HepG2 (cell line): ENCODE data around the gene USP24. TPM values are rescaled to one million over a fixed set of nuclear protein-coding genes. Genes with fewer than 3 reads are reported as not detected.
A peak's percentile ranks its signal among the peaks of the same experiment; 100 is the strongest.

Source experiments
- ATAC-seq: fragments of 200-7000 bp; cut with Tn5 transposase; 3 replicates; pipeline ENCODE4 v1.9.1; 2020; ENCODE audit warnings: mild to moderate bottlenecking, moderate library complexity
- BruUV-seq: library from RNA; stranded (reverse); fragments of 400-500 nt; replicated peaks from 2 replicates; lab custom pipeline; 2021; lab: Mats Ljungman, UMichigan
- CTCF ChIA-PET: fragments of 300-600 bp; formaldehyde crosslinking; extraction: SDS; loops from one replicate; lab custom pipeline; 2021; ENCODE audit warnings: low total read pairs, inconsistent platforms, low intra/inter-chr PET ratio; lab: Yijun Ruan, JAX
- POLR2A ChIA-PET: fragments of 350-600 bp; sonication (Branson Sonifier 250); formaldehyde crosslinking; loops from one replicate; lab custom pipeline; 2020; ENCODE audit warnings: antibody characterized with exemption, inconsistent platforms; lab: Yijun Ruan, JAX
- DNase-seq: peaks from one replicate; pipeline ENCODE4 v3.0.0-alpha.2; 2015; ENCODE audit warnings: low spot score
- FAIRE-seq: peaks from 3 replicates; lab custom pipeline; 2011; peaks lifted over from hg19 to GRCh38; lab: Jason Lieb, UNC
- H2AFZ ChIP-seq: one replicate; pipeline ENCODE4 v1.6.1; 2011; ENCODE audit warnings: low read length, inconsistent platforms
- H3K27ac ChIP-seq: fragments of 300-600 bp; 3 replicates; pipeline ENCODE4 v1.8.0; 2011; ENCODE audit warnings: mixed run types, mild to moderate bottlenecking, mixed read lengths, low read length, inconsistent platforms; ENCODE audit not compliant: insufficient read depth; ENCODE audit errors: extremely low read length
- H3K27me3 ChIP-seq, 2 experiments: fragments of 200-600 bp in 1 of 2; 2 replicates in 1 of 2; 3 replicates in 1 of 2; pipeline versions ENCODE4 v1.6.0 to v1.8.0; 2011; ENCODE audit warnings: low read length in 2 of 2, mild to moderate bottlenecking in 2 of 2, moderate library complexity in 2 of 2, inconsistent platforms in 1 of 2; ENCODE audit not compliant: insufficient read depth in 2 of 2, control insufficient read depth in 1 of 2
- H3K36me3 ChIP-seq, 2 experiments: fragments of 200-600 bp in 1 of 2; replicated peaks in 1 of 2; 2 replicates in 1 of 2; 3 replicates in 1 of 2; pipeline versions ENCODE4 v1.5.1 to v1.8.0; 2011; ENCODE audit warnings: low read length in 2 of 2, inconsistent platforms in 1 of 2; ENCODE audit not compliant: insufficient read depth in 2 of 2, control insufficient read depth in 1 of 2
- H3K4me1 ChIP-seq: 2 replicates; pipeline ENCODE4 v1.5.1; 2012; ENCODE audit warnings: low read length, inconsistent platforms; ENCODE audit not compliant: insufficient read depth
- H3K4me2 ChIP-seq: 2 replicates; pipeline ENCODE4 v1.6.0; 2011; ENCODE audit warnings: low read depth, low read length, inconsistent platforms
- H3K4me3 ChIP-seq, 3 experiments: fragments of 200-600 bp in 1 of 3; sonication (generic), shearing (Covaris generic) in 1 of 3; replicated peaks in 1 of 3; 2 replicates each; pipeline ENCODE4 v1.5.1; 2011 to 2016; ENCODE audit warnings: low read length in 3 of 3, inconsistent platforms in 2 of 3, low read depth in 2 of 3, mild to moderate bottlenecking in 2 of 3, control low read depth in 1 of 3, mixed read lengths in 1 of 3; ENCODE audit not compliant: insufficient read depth in 1 of 3
- H3K79me2 ChIP-seq: one replicate; pipeline ENCODE4 v1.6.1; 2011; ENCODE audit warnings: low read length, inconsistent platforms; ENCODE audit not compliant: insufficient read depth
- H3K9ac ChIP-seq: 2 replicates; pipeline ENCODE4 v1.6.0; 2011; ENCODE audit warnings: mild to moderate bottlenecking, low read depth, low read length, inconsistent platforms; ENCODE audit not compliant: insufficient read depth
- H3K9me3 ChIP-seq: 2 replicates; pipeline ENCODE4 v1.5.1; 2012; ENCODE audit warnings: mild to moderate bottlenecking, low read length
- H4K20me1 ChIP-seq: 2 replicates; pipeline ENCODE4 v1.6.0; 2011; ENCODE audit warnings: inconsistent platforms, mild to moderate bottlenecking, low read length, moderate library complexity; ENCODE audit not compliant: insufficient read depth
- BCL6 ChIP-seq: IDR thresholded peaks from 2 replicates; pipeline ENCODE4 v1.6.1; 2016; ENCODE audit warnings: missing genetic modification reagents, missing compliant biosample characterization
- EHMT2 ChIP-seq: fragments of 200-600 bp; sonication (generic); IDR thresholded peaks from 2 replicates; pipeline ENCODE4 v1.7.0; 2017; ENCODE audit warnings: antibody characterized with exemption, low read depth, low read length, borderline replicate concordance
- MEF2D ChIP-seq: sonication (generic); formaldehyde crosslinking; IDR thresholded peaks from 2 replicates; pipeline ENCODE4 v1.5.1; 2020; ENCODE audit warnings: mild to moderate bottlenecking, missing genetic modification reagents
- PHF21A ChIP-seq: sonication (generic); formaldehyde crosslinking; IDR thresholded peaks from 2 replicates; pipeline ENCODE4 v1.5.0; 2020; ENCODE audit warnings: mild to moderate bottlenecking, missing genetic modification reagents
- RARA ChIP-seq: IDR thresholded peaks from 2 replicates; pipeline ENCODE4 v1.6.1; 2016; ENCODE audit warnings: missing genetic modification reagents, missing compliant biosample characterization
- RXRA ChIP-seq: sonication (generic); formaldehyde crosslinking; IDR thresholded peaks from 2 replicates; pipeline ENCODE4 v1.5.1; 2020; ENCODE audit warnings: missing genetic modification reagents
- RXRB ChIP-seq: IDR thresholded peaks from 2 replicates; pipeline ENCODE4 v1.6.1; 2016; ENCODE audit warnings: borderline replicate concordance, missing genetic modification reagents, missing compliant biosample characterization
- SAP130 ChIP-seq: IDR thresholded peaks from 2 replicates; pipeline ENCODE4 v1.6.1; 2016; ENCODE audit warnings: low read depth
- SNAI1 ChIP-seq: sonication (generic); formaldehyde crosslinking; IDR thresholded peaks from 2 replicates; pipeline ENCODE4 v1.5.0; 2020; ENCODE audit warnings: mild to moderate bottlenecking, missing genetic modification reagents, borderline replicate concordance
- ZBTB21 ChIP-seq: sonication (generic); formaldehyde crosslinking; IDR thresholded peaks from 2 replicates; pipeline ENCODE4 v1.4.0; 2020; ENCODE audit warnings: missing genetic modification reagents
- ZNF264 ChIP-seq: sonication (generic); formaldehyde crosslinking; IDR thresholded peaks from 2 replicates; pipeline ENCODE4 v1.4.0; 2020; ENCODE audit warnings: missing genetic modification reagents
- WGBS: methylation state at CpG from one replicate; pipeline ENCODE4 v1.1.6; 2017; ENCODE audit warnings: low lambda C conversion rate; 5-methylcytosine and 5-hydroxymethylcytosine counted together
- in situ Hi-C: cut with HindIII; loops from 2 replicates; pipeline ENCODE4 v1.10.0; 2017; ENCODE audit warnings: low pct_unique_long_range_greater_than_20kb; ENCODE audit not compliant: extremely low pct_ligation_motif_present
- intact Hi-C: fragments of 100-400 bp; cut with micrococcal nuclease; formaldehyde crosslinking; loops from one replicate; pipeline ENCODE4 v1.10.0; 2022; ENCODE audit not compliant: unreplicated experiment
- polyA plus RNA-seq, 8 experiments: library from polyadenylated mRNA; depleted of rRNA in 3 of 8; stranded (reverse) in 7 of 8; unstranded in 1 of 8; fragments of >200 nt; fragmentation: Illumina TruSeq in 4 of 8; extraction: Trizol in 4 of 8; gene quantifications; 2 replicates each; pipeline versions ENCODE4 v1.2.1 to v1.2.3, GENCODE V29; 2011 to 2016; ENCODE audit warnings: low read depth in 4 of 8, missing spikeins in 1 of 8, mixed read lengths in 1 of 8; ENCODE audit not compliant: insufficient read depth in 1 of 8
- total RNA-seq, 5 experiments: library from RNA; depleted of rRNA; stranded (reverse); fragments of >200 nt; fragmentation: Illumina TruSeq; extraction: Trizol; gene quantifications; 2 replicates each; pipeline ENCODE4 v1.2.3, GENCODE V29; 2016; ENCODE audit warnings: low read depth in 1 of 5
- TF ChIP-seq, protein P1 (sequence below): sonication (generic); formaldehyde crosslinking; IDR thresholded peaks from 2 replicates; pipeline ENCODE4 v1.4.0; 2020; ENCODE audit warnings: mild to moderate bottlenecking, missing genetic modification reagents
- TF ChIP-seq, protein P2 (sequence below): sonication (generic); formaldehyde crosslinking; IDR thresholded peaks from 2 replicates; pipeline ENCODE4 v1.9.0; 2021; ENCODE audit warnings: missing genetic modification reagents, borderline replicate concordance
- TF ChIP-seq, protein P3 (sequence below): sonication (generic); formaldehyde crosslinking; IDR thresholded peaks from 2 replicates; pipeline ENCODE4 v1.8.1; 2022; ENCODE audit warnings: low read depth, mild to moderate bottlenecking, missing genetic modification reagents
- TF ChIP-seq, protein P4 (sequence below): sonication (generic); formaldehyde crosslinking; IDR thresholded peaks from 2 replicates; pipeline ENCODE4 v1.4.0; 2020; ENCODE audit warnings: missing genetic modification reagents

USP24 gene
- total and polyA plus RNA-seq, 2 of the 13 experiments (the other 11 are each of a cell fraction or from before 2014, with no cell fraction given), result 18.8 to 47.6 TPM

DNA sequence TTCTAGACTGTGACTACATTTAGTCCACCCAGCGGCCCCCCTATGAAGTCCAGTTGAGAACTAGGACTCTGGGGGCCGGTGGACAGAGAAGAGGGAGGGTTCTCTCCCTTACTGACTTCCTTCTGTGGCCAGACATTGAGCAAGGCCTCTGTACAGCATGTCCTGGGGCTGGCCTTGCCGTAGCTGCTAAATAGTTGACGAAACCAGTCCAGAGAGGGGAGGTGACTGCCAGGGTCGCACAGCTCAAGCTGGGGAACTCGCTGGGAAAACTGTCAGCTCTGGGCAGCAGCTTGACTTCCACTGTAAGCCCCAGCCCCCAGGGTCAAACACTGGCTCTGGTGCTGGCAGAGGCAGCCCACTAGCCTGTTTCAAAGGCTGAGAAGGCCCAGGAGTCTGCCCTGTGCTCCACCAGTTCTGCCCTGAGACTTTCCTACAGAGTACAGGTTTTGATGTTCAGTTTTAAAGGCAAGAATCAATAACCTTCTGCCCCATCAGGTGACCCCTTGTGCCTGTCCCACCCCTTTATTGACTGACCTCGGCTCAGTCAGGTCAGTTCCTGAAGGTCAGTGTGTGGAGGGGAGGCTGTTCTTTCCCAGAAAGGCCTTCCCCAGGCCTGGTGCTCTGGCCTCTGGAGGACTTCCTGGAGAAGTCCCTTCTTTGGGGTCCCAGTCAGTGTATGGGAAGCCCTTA, 161.8 kb downstream of the USP24 start (continued):
- TF ChIP-seq MEF2D, result peak; percentile 31; the same call in 1 of the 2 replicates
- TF ChIP-seq, protein P1, sequence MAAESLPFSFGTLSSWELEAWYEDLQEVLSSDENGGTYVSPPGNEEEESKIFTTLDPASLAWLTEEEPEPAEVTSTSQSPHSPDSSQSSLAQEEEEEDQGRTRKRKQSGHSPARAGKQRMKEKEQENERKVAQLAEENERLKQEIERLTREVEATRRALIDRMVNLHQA, result no peak
- TF ChIP-seq PHF21A, result peak; percentile 68; the same call in 1 of the 2 replicates
- peak; percentile 91 for TF ChIP-seq RXRB (CRISPR knock-in tag)
- no peak for TF ChIP-seq ZBTB21

DNA sequence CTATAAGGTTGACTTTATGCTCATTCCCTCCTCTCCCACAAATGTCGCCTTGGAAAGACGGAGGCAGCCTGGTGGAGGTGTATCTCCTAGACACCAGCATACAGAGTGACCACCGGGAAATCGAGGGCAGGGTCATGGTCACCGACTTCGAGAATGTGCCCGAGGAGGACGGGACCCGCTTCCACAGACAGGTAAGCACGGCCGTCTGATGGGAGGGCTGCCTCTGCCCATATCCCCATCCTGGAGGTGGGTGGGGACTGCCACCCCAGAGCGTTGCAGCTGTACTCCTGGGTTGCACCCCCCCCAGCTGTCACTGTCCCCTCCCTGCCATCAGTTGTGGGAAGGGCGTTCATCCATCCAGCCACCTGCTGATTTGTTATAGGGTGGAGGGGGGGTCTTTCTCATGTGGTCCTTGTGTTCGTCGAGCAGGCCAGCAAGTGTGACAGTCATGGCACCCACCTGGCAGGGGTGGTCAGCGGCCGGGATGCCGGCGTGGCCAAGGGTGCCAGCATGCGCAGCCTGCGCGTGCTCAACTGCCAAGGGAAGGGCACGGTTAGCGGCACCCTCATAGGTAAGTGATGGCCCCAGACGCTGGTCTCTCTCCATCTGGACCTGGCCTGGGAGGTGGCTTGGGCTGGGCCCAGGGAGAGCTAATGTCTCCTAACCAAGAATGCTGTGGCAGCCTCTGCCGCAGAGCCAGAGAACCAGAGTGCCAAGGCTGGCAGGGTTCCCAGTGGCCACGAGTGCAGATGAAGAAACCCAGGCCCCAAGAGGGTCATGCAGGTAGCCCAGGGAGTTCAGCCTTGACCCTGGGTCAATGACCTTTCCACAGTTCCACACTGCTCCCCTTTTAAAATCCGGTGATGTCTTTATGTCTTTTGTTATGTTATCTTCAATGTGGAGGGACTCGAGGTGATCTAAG, 162.7 kb downstream of the USP24 start:
- intact Hi-C loops, result no loop called here
- FAIRE-seq, result no peak
- peak; percentile 7; the same call in 1 of the 2 replicates for TF ChIP-seq BCL6
- no peak for TF ChIP-seq EHMT2
- TF ChIP-seq RARA (CRISPR knock-in tag), result peak; percentile 35; the same call in 1 of the 2 replicates
- TF ChIP-seq SNAI1 (CRISPR knock-in tag), result no peak
- 0 out of 2 replicates have a peak, but pooled peaks have one; percentile 4 for TF ChIP-seq SAP130 (CRISPR knock-in tag)
- TF ChIP-seq, protein P2, sequence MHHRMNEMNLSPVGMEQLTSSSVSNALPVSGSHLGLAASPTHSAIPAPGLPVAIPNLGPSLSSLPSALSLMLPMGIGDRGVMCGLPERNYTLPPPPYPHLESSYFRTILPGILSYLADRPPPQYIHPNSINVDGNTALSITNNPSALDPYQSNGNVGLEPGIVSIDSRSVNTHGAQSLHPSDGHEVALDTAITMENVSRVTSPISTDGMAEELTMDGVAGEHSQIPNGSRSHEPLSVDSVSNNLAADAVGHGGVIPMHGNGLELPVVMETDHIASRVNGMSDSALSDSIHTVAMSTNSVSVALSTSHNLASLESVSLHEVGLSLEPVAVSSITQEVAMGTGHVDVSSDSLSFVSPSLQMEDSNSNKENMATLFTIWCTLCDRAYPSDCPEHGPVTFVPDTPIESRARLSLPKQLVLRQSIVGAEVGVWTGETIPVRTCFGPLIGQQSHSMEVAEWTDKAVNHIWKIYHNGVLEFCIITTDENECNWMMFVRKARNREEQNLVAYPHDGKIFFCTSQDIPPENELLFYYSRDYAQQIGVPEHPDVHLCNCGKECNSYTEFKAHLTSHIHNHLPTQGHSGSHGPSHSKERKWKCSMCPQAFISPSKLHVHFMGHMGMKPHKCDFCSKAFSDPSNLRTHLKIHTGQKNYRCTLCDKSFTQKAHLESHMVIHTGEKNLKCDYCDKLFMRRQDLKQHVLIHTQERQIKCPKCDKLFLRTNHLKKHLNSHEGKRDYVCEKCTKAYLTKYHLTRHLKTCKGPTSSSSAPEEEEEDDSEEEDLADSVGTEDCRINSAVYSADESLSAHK (CRISPR knock-in tag), result no peak
- TF ChIP-seq RXRA (CRISPR knock-in tag), result peak; percentile 64
- TF ChIP-seq, protein P3, sequence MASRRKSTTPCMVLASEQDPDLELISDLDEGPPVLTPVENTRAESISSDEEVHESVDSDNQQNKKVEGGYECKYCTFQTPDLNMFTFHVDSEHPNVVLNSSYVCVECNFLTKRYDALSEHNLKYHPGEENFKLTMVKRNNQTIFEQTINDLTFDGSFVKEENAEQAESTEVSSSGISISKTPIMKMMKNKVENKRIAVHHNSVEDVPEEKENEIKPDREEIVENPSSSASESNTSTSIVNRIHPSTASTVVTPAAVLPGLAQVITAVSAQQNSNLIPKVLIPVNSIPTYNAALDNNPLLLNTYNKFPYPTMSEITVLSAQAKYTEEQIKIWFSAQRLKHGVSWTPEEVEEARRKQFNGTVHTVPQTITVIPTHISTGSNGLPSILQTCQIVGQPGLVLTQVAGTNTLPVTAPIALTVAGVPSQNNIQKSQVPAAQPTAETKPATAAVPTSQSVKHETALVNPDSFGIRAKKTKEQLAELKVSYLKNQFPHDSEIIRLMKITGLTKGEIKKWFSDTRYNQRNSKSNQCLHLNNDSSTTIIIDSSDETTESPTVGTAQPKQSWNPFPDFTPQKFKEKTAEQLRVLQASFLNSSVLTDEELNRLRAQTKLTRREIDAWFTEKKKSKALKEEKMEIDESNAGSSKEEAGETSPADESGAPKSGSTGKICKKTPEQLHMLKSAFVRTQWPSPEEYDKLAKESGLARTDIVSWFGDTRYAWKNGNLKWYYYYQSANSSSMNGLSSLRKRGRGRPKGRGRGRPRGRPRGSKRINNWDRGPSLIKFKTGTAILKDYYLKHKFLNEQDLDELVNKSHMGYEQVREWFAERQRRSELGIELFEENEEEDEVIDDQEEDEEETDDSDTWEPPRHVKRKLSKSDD, result 0 out of 2 replicates have a peak, but pooled peaks have one; percentile 26
- TF ChIP-seq ZNF264 (CRISPR knock-in tag), result no peak
- TF ChIP-seq, protein P4, sequence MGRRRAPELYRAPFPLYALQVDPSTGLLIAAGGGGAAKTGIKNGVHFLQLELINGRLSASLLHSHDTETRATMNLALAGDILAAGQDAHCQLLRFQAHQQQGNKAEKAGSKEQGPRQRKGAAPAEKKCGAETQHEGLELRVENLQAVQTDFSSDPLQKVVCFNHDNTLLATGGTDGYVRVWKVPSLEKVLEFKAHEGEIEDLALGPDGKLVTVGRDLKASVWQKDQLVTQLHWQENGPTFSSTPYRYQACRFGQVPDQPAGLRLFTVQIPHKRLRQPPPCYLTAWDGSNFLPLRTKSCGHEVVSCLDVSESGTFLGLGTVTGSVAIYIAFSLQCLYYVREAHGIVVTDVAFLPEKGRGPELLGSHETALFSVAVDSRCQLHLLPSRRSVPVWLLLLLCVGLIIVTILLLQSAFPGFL (CRISPR knock-in tag), result no peak

More for the DNA sequence above, 162.7 kb downstream of the USP24 start:
- ChIA-PET CTCF (no interaction called here), POLR2A (no interaction called here)
- H3K27me3 ChIP-seq, result no peaks in the 10 kb centered on the region
- H3K79me2 ChIP-seq, result peaks cover 8% of the 10 kb centered on the region
- no peak overlapping the region for H3K9ac ChIP-seq
- H3K4me3 ChIP-seq, result no peak overlapping the region
- ATAC-seq (peak; percentile 5), DNase-seq (no peak)
- peaks cover 10 to 51% of the 10 kb centered on the region in 2 experiments for H3K36me3 ChIP-seq
- H3K27ac ChIP-seq, result peak overlapping the region; percentile 58
- no TSS peak for BruUV-seq
- WGBS, result 86% methylated on average over 20 of the region's 29 CpGs
- no peaks in the 10 kb centered on the region for H3K9me3 ChIP-seq
- H3K4me2 ChIP-seq, result no peak overlapping the region
- in situ Hi-C loops, result no loop called here
- peaks cover 14% of the 10 kb centered on the region; the same call in 1 of the 2 replicates for H4K20me1 ChIP-seq
- peaks cover 32% of the 10 kb centered on the region for H3K4me1 ChIP-seq
- no peak overlapping the region for H2AFZ ChIP-seq
